Glomerular endothelial cell (primary cell): ENCODE measurements around the gene RNF13. TPM values are rescaled to one million over a fixed set of nuclear protein-coding genes. Genes with fewer than 3 reads are reported as not detected.
"Not testable (repeated sequence)": the region's sequence is repeated elsewhere in the genome, so short reads cannot be mapped to it uniquely, and the experiment has no call there.

Experiments used
- DNase-seq: peaks from one replicate; pipeline ENCODE4 v3.0.0-alpha.2; 2011; ENCODE audit warnings: low read depth, low spot score; ENCODE audit errors: extremely low read depth
- total RNA-seq: library from RNA; depleted of rRNA; stranded (reverse); fragments of >200 nt; gene quantifications from 2 replicates; pipeline ENCODE4 v1.2.3, GENCODE V29; 2015

The RNF13 gene
- total RNA-seq, 1 donor from 2014 or later, result 32.6 TPM

DNA sequence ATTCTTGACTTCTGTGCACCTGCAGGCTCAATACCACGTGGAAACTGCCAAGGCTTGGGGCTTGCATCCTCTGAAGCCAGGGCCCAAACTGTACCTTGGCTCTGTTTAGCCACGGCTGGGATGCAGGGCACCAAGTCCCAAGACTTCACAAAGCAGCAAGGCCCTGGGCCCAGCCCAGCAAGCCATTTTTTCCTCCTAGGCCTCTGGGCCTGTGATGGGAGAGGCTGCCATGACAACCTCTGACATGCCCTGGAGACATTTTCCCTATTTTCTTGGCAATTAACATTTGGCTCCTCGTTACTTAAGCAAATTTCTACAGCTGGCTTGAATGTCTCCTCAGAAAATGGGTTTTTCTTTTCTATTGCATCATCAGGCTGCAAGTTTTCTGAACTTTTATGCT is 25.5 kb downstream of the RNF13 start:
- not testable (repeated sequence) for DNase-seq

DNA sequence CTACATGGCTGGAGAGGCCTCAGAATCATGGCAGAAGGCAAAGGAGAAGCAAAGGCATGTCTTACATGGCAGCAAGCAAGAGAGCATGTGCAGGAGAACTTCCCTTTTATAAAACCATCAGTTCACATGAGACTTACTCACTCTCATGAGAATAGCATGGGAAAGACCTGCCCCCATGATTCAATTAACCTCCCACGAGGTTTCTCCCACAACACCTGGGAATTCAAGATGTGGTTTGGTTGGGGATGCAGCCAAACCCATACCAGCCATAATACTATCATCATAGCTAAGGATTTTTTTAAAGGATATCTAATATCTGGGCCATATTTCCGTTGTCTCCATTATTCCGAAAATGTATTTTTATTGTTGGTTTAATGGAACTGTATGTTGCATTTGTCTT is 26.5 kb downstream of the RNF13 start:
- DNase-seq, result not testable (repeated sequence)

DNA sequence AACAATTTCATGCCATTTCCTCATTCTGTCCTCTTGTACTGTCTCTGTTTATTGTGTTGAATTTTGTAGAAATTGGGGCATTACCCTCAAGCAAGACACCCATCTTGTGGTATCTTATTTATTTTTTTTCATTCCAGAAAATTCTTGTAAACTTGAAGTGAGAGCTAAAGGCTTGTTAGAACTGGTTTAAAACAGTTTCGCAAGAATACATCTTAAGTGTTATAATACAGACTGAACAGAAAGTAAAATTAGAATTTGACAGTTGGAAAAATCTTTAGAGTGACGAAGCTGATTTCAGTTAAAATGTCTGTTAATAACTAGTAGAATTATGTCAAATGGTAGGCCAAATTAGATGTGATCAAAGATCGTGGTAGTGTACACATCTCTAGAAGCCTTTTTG is 26.9 kb downstream of the RNF13 start:
- no peak for DNase-seq

DNA sequence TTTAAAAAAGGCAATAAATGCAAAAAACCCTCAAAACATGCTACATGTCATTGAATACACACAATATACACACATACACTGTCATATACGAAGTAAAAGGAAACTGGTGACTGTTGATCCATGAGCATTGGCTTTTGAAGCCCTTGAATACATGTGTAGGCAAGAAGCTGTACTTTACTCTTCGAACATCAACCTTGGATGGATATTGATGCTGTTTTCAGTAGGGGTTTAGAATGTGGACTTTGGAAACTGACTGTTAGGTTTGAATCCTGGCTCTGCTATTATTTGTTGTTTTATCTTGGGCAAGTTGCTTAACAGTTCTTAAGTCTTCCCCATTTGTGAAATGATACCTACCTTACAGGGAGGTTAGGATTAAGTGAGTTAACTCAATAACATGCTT is 30.5 kb downstream of the RNF13 start:
- no peak for DNase-seq

DNA sequence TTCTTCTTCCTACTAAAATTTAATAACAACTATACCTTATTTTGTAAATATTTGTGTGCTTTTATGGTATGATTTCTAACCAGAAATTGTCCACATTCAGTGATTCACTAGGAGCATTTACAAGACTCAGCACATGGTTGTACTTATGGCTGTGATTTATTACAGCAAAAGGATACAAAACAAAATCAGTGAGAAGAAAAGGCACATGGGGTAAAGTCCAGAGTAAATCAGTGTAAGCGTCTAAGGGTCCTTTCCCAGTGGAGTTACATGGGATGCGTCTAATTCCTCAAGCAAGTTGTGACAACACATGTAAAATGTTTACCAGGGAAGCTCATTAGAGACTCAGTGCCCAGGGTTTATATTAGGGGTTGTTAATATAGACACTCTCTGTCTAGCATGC is 31.1 kb downstream of the RNF13 start:
- no peak for DNase-seq

DNA sequence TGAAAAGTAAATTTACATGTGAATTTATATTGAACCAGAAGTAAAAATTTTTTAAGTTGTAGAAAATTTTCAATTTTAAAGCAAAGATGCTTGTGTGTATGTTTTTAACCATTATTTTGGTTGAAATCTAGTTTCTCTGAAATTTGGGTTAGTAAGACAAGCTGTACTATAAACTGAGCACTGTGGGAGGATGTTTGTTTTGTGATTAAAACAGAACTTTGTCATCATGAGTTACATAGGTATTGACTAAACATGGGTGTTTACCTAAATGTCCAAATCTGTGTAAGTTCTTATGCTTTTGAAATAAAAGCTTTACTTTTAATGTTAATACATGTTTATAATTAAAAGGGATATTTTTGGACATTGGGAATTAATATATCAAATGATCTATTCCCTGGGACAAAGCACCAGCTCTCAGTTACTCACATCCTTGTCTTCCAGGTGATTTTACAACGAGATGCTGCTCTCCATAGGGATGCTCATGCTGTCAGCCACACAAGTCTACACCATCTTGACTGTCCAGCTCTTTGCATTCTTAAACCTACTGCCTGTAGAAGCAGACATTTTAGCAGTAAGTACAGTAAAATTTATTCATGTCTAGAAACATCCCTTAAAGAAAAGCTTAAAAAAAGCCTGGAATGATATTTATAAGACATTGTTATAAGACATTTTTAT is 32.7 kb downstream of the RNF13 start:
- DNase-seq, result no peak

DNA sequence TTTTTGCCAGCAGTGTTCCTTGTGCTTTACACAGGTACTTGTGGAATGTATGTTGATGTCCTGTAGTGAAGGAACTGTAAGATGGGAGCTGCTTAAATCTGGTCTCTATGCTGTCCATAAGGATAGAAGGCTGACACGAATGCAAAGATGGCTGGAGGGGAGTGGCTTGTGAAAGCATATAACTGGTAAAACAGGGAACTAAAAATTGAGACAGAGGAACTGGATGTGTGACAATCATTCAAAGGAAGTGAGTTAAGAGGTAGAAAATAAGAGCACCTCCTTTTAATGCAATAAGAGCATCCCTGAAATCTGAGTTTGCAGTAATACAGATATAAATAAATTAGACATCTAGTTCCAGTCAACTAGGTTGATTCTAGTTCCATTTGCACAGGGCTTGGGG is 35.2 kb downstream of the RNF13 start:
- no peak for DNase-seq

DNA sequence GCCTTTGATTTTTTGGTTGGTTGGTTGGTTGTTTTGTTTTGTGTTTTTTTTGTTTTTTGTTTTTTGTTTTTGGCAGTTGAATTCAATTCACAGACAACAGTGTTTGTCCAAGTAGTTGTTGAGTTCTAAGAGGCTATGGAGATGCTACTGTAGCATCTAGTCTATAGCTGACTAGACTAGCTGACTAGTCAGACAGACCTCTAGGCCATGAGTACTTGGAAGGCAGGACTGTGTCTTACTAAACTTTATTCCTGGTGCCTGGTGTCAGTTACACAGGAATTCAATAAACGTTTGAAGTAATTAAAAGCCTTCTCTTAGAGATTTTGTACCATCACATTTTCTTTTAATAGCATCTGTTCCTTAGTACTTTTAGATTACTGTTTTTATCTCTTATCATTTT is 35.7 kb downstream of the RNF13 start:
- DNase-seq, result no peak

DNA sequence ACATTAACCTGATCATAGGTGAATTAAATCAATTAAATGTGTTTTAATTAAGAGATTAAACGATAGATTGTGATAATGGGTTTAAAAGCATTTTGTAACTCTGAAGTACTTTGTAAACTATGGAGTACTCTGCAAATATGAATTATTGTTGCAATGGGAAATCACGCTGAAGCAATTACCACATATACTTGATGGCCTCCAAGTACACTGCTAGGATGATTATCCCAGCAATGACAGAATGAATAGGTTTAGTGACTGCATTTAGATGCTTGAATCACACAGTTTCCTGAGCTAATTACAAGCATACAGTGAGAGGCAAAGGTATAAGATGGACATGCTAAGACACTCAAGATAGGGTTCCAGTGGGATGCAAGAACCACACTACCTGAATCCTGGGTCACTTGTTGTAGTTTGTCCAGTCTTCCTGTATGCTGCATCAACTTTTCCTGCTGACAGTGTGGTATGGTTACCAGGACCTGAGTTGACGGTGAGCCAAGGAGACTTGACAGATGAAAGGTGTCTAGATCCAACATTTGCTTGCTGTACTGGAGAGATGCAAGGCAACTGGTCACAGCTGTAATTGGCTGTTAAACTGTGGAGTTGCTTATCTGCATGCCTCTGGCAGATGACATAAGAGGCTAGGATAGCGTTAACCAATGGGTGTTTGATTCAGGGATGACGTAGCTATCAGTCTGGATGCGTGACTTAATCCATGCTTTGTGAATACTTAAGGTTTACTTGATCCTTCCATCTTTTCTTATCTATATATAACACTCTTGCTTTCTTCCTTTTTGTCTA is 38.0 kb downstream of the RNF13 start:
- no peak for DNase-seq

DNA sequence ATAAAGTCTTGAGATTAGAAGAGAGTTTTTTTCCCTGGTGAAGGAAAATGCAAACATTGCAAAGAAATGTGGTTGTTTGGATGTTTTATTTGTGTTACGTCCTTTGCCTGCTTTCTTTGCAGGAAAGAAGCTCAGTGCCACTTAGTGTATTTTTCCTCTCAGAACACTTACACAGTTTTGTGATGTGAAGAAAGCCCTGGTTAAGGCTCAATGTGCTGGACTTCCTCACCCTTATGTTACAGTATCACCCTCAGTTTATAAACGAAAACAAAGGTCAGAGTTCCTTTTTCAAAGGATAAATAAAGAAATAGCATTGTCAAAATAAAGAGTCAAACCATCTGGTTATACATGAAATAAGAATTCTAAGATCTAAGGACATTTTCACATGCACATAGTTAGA is 45.9 kb downstream of the RNF13 start:
- no peak for DNase-seq

DNA sequence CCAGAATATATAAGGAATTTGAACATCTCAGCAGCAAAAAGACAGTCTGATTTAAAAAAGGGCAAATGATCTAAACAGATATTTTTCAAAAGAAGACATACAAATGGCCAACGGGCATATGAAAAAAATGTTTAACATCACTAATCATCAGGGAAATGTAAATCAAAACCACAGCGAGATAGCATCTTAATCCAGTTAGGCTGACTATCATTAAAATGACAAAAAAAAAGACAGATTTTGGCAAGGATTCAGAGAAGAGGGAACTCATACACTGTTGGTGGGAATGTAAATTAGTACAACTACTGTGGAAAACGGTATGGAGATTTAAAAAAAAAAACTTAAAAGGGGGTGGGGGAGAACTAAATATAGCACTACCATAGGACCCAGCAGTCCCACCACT is 47.9 kb downstream of the RNF13 start:
- DNase-seq, result no peak

DNA sequence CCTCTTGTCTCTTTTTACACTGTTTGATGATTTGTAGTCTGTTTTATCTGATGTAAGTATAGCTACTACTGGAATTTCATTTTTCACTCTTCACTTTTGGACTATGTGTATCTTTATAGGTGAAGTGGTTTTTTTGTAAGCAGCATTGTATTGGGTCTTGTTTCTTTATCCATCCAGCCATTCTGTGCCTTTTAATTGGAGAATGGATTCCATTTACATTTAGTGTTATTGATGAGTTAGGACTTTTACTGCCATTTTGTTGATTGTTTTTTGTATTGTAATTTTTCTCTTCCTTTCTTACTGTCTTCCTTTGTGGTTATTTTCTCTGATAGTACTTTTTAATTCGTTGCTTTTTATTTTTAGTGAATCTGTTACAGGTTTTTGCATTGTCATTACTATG is 54.5 kb downstream of the RNF13 start:
- no peak for DNase-seq

DNA sequence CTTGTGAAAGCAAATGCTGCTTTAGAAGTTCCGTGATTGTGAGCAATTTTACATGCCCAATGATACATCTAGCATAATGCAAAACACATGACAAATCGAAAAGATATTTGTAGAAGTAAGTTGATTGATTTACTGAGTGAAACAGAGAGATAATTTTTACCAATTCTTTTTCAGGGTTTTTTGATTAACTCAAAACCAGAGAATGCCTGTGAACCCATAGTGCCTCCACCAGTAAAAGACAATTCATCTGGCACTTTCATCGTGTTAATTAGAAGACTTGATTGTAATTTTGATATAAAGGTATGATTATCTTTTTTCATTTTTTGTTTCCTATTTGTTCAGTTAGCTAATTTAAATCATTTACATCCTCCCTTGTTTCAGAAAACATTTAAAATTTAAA is 58.8 kb downstream of the RNF13 start:
- no peak for DNase-seq

DNA sequence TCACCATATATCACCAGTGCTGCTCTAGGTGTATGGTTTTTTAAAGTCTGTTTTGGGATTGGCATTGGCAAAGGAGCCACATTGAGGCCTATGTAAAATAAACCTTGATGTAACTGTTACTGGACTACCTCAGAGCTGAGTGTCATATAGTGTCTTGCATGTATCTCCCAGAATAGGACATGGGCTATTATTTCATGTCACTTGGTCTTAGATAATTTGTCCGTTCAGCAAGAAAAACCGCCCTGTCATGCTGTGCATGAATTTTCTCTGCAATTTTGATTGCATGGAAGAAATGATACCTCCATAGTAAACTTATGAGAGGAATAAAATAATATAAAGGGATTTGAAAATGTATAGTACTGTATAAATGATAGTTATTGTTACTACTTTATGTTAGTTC is 59.6 kb downstream of the RNF13 start:
- DNase-seq, result no peak

DNA sequence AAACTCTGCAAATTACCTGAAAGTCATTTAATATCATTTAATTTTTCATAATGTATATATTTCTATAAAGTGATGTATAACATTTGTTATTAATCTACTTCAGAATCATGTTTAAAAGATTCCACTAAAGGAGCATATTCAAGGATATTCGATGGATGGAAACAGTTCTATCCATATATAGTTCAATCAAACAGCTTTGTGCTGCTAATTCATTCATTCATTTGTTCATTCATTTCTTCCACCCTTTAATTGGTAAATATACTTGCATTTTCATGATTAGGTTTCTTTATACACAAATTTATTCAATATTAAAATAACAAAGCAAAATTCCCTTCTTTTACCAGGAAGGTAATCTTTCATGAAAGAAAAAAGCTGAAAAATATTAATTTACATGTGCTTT is 64.7 kb downstream of the RNF13 start:
- no peak for DNase-seq

DNA sequence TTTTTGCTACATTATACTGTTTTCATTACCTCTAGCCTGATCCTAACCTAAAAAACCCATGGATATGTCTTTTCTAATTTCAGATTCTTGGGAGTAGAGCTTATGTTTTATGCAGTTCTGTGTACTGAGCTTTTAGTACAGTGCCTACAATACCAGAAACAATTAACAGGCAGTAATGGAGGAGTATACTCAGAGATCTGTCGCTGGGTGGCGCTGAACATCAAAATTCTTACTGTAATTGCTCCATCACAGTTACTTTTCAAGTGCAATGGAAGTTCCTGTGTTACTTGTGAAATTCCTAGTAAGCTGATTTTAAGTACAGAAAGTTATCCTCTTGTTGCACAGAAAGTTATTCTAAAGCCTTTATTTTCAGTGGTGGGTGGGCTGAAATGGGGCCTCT is 66.9 kb downstream of the RNF13 start:
- peak; percentile 29 for DNase-seq

DNA sequence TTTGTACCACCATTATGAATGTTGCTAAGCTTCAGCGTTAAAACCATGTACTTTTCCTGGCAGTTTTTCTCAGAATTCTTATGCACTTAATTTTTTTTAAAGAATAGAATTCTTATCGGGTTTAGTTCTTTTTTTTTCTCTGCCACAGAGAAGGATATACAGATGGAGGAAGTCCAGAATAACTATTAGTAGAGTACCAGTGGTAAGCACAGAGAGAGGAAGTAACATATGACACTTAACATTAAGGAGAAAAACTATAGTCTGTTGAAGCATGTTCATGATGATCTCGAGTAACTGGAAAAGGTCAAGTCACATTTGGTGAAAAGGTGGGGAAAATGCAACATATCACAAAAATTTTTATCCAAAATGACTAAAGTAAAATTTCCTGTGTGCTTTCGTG is 68.9 kb downstream of the RNF13 start:
- no peak for DNase-seq

DNA sequence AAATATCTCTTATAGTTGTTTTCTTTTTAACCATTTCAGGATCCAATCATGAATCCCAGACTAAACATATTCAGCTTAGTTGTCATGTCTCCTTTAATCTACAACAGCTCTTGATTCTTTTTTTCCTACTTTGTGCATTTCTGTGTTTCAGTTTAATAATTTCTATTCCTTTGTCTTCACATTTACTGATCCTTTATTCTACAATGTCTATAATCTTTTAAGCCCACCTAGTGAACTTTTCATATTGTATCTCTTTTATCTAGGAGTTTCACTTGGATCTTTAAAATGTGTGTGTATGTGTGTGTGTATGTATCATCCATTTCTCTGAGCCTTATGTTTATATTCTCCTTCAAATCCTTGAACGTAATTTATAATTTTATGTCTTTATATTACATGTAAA is 70.1 kb downstream of the RNF13 start:
- no peak for DNase-seq

DNA sequence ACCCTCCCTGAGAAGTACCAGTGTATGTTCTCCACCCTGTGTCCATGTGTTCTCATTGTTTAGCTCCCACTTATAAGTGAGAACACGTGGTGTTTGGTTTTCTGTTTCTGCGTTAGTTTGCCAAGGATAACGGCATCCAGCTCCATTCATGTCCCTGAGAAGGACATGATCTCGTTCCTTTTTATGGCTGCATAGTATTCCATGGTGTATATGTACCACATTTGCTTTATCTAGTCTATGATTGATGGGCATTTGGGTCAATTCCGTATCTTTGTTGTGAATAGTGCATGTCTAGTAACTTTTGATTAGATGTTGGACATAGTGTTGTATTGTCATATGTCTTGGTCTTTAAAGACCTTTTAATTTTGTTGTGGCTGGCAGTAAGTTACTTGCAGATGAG is 70.8 kb downstream of the RNF13 start:
- not testable (repeated sequence) for DNase-seq

DNA sequence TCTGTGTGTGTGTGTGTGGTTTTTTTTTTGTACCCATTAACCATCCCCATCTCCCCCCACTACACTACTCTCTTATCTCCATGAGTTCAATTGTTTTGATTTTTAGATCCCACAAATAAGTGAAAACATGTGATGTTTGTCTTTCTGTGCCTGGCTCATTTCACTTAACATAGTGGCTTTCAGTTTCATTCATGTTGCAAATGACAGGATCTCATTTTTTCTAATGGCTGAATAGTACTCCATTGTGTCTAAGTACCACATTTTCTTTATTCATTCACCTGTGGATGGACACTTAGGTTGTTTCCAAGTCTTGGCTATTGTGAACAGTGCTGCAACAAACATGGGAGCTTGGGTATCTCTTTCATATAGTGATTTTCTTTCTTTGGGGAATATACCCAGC is 71.8 kb downstream of the RNF13 start:
- DNase-seq, result not testable (repeated sequence)

DNA sequence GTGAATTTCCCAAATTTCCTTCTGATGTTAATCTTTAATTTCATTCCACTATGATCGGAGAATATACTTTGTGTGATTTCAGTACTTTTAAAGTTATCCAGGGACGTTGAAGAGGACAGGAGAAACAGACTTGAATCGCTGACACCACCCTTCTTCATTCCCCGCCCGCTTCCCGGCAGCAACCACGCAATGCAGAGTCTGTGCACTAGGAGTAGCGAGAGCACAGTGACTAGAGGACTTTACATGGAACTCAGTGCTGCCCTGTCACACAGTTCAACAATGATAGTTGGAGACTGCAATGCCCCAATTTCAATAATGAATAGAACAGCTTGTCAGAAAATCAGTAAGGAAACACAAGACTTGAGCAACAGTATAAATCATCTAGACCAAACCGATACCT is 73.9 kb downstream of the RNF13 start:
- DNase-seq, result no peak

DNA sequence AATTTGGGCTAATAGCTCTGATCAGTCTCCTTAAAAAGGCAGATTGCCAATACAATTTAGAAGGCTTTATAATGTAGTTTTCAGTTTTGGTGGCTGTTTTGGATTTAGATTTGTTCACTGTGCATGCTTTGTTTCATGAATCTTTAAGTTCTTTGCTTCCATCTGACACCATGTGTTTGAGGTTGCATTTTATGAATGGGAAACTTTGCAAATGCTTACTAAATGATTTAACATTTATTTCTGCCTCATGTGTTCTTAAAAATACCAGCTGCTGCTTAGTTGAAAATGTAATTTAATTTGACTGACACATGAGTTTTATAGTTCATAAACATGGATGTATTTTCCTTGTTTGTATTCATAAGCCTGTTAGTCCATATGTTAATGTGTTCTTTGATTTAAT is 78.6 kb downstream of the RNF13 start:
- no peak for DNase-seq

DNA sequence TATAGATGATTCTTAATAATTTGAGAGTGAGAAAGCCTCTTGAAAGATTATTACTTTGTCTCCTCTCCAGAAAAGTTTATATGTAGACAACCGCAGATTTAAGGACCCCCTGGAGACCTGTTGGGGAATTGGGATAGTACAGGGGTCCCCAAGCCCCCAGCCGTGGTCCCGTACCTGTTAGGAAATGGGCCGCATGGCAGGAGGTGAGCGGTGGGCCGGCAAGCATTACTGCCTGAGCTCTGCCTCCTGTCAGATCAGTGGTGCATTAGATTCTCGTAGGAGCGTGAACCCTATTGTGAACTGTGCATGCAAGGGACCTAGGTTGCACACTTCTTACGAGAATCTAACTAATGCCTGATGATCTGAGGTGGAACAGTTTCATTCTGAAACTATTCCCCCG is 79.4 kb downstream of the RNF13 start:
- DNase-seq, result no peak
